Thoracic aorta (tissue), 2 donors: ENCODE data around the gene GPNMB. TPM values are rescaled to one million over a fixed set of nuclear protein-coding genes. Genes with fewer than 3 reads are reported as not detected.
A peak's percentile ranks its signal among the peaks of the same experiment; 100 is the strongest.

Source experiments
- ATAC-seq: fragments of 150-250 bp; one replicate; pipeline ENCODE4 v1.8.0; 2017; ENCODE audit warnings: low read depth; ENCODE audit not compliant: insufficient number of reproducible peaks, low FRiP score
- DNase-seq: peaks from one replicate; pipeline ENCODE4 v3.0.0-alpha.2; 2020; ENCODE audit warnings: low spot score
- H3K27ac ChIP-seq, 2 donors: fragments of 200-600 bp; sonication (generic); 1 replicate in 1 of 2; 2 replicates in 1 of 2; pipeline ENCODE4 v1.5.1; 2016; ENCODE audit warnings: mild to moderate bottlenecking in 2 of 2, moderate library complexity in 2 of 2
- H3K27me3 ChIP-seq: fragments of 200-600 bp; sonication (generic); replicated peaks from 2 replicates; pipeline ENCODE4 v1.6.0; 2016; ENCODE audit warnings: mild to moderate bottlenecking; ENCODE audit not compliant: insufficient read depth
- H3K36me3 ChIP-seq: fragments of 200-600 bp; sonication (generic); one replicate; pipeline ENCODE4 v1.5.1; 2016
- H3K4me1 ChIP-seq, 2 donors: fragments of 200-600 bp; sonication (generic); 1 replicate in 1 of 2; 2 replicates in 1 of 2; pipeline versions ENCODE4 v1.5.1 to v1.6.0; 2016; ENCODE audit warnings: low read depth in 2 of 2, mild to moderate bottlenecking in 1 of 2; ENCODE audit not compliant: control insufficient read depth in 1 of 2
- H3K4me3 ChIP-seq: fragments of 200-600 bp; sonication (generic); 2 replicates; pipeline ENCODE4 v1.5.1; 2016; ENCODE audit warnings: mild to moderate bottlenecking
- H3K9me3 ChIP-seq: fragments of 200-600 bp; sonication (generic); 2 replicates; pipeline ENCODE4 v1.5.1; 2016
- CTCF ChIP-seq: fragments of 200-600 bp; sonication (generic); IDR thresholded peaks from one replicate; pipeline ENCODE4 v1.5.1; 2019; ENCODE audit warnings: antibody characterized with exemption
- total RNA-seq, 2 donors: library from RNA; depleted of rRNA; stranded (reverse); fragments of >200 nt; gene quantifications; one replicate each; pipeline versions ENCODE4 v1.1.0 to v1.2.3, GENCODE V29; 2016

Gene GPNMB
- total RNA-seq, 2 donors from 2014 or later, result 139 to 185 TPM

- no peaks in the 10 kb centered on the region for H3K27me3 ChIP-seq
- DNase-seq, result no peak
Measured at GRCh38 chr7:23275912-23276311, 29.3 kb downstream of the GPNMB start.

GRCh38 chr7:23276376-23276775 lies 29.8 kb downstream of the GPNMB start:
- Histone ChIP-seq H3K9me3 (no peaks in the 10 kb centered on the region), H3K27ac (no peak overlapping the region), H3K4me3 (no peak overlapping the region), H3K27me3 (no peaks in the 10 kb centered on the region), H3K4me1 (peaks cover 0 to 7% of the 10 kb centered on the region in 2 donors), H3K36me3 (peaks cover 5% of the 10 kb centered on the region)
- TF ChIP-seq CTCF, result peak; percentile 10
- DNase-seq, result no peak
- no peak for ATAC-seq

More at GRCh38 chr7:23275912-23276311, 29.3 kb downstream of the GPNMB start:
- Histone ChIP-seq H3K27ac (no peak overlapping the region), H3K4me1 (peaks cover 0 to 7% of the 10 kb centered on the region in 2 donors), H3K4me3 (no peak overlapping the region), H3K9me3 (no peaks in the 10 kb centered on the region), H3K36me3 (peaks cover 6% of the 10 kb centered on the region)
- ATAC-seq, result no peak
- no peak for TF ChIP-seq CTCF

DNA sequence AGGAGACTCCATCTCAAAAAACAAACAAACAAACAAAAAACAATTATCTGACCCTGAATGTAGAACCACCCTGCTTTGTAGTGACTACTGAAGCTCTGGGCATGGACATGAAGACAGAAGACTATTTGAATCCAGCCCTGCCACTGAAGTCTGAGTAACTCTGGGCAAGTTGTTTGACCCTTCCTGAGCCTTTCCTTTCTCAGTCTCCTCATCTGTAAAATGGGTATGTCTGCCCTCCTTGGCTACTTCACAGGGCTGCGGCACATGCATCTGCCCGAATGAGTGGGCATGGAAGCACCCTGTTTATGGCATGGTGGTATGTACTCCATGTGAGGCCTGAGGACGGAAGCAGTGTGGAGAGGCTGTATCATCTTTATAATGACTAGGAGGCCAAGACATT lies 30.4 kb downstream of the GPNMB start:
- peaks cover 5% of the 10 kb centered on the region for H3K36me3 ChIP-seq

DNA sequence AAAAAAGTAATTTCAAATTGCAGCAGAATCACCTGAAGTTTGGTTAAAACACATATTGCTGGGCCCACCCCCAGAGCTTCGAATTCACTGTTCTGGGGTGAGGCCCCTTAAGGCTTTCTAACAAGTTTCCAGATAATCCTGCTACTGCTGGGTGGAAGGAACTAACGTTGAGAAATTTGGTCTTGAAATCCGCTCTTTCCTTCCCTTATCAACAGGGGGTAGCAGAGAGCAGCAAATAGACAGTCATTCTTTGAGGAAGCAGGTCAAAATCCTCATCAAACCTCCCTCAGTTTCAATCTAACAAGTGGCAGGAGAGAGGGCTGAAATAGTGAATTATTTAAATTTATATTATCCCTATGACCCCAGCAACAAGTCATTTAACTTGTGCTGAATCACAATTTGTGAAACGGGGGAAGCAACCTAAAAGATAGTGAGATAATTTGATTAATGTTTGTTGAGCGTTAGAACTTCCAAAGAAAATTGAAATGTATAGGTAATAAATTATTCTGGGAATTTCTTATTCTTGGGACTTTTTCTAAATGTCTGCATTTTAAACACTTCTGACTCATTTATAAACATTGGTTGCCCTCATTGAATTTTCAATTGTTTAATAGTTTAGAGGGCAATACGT lies 30.9 kb downstream of the GPNMB start:
- H3K27ac ChIP-seq, result no peak overlapping the region
- H3K36me3 ChIP-seq, result peaks cover 5% of the 10 kb centered on the region
- peaks cover 0 to 7% of the 10 kb centered on the region in 2 donors for H3K4me1 ChIP-seq
- H3K4me3 ChIP-seq, result no peak overlapping the region
- H3K27me3 ChIP-seq, result no peaks in the 10 kb centered on the region
- H3K9me3 ChIP-seq, result no peaks in the 10 kb centered on the region
- peak; percentile 44 for TF ChIP-seq CTCF
- DNase-seq, result no peak
- ATAC-seq, result no peak

More for the DNA sequence above, 30.4 kb downstream of the GPNMB start:
- no peak for ATAC-seq
- H3K4me1 ChIP-seq, result peaks cover 0 to 7% of the 10 kb centered on the region in 2 donors
- no peak overlapping the region for H3K4me3 ChIP-seq
- H3K27me3 ChIP-seq, result no peaks in the 10 kb centered on the region
- TF ChIP-seq CTCF, result no peak
- DNase-seq, result no peak
- H3K9me3 ChIP-seq, result no peaks in the 10 kb centered on the region
- no peak overlapping the region for H3K27ac ChIP-seq

- ATAC-seq, result no peak
- H3K27me3 ChIP-seq, result no peaks in the 10 kb centered on the region
- TF ChIP-seq CTCF, result no peak
- no peak for DNase-seq
- no peaks in the 10 kb centered on the region for H3K9me3 ChIP-seq
- H3K27ac ChIP-seq, result no peak overlapping the region
- no peak overlapping the region for H3K4me3 ChIP-seq
- no peaks in the 10 kb centered on the region for H3K36me3 ChIP-seq
- no peaks in the 10 kb centered on the region for H3K4me1 ChIP-seq
Measured at GRCh38 chr7:23279819-23280525, 33.4 kb downstream of the GPNMB start.
